SU-DHL-6 (cell line): Measurements from ENCODE around the gene RPRD2.
A peak's percentile ranks its signal among the peaks of the same experiment; 100 is the strongest.

Experiments
- H2AFZ ChIP-seq: fragments of 200-600 bp; sonication (generic); 2 replicates; pipeline ENCODE4 v1.6.1; 2014; ENCODE audit warnings: low read depth, mild to moderate bottlenecking, moderate library complexity, mixed read lengths, antibody characterized with exemption, low read length; ENCODE audit not compliant: severe bottlenecking
- H3F3A ChIP-seq: fragments of 200-600 bp; shearing (Covaris generic); 2 replicates; pipeline ENCODE4 v1.6.0; 2016; ENCODE audit warnings: antibody characterized with exemption, mild to moderate bottlenecking; ENCODE audit not compliant: insufficient read depth
- H3K27ac ChIP-seq: fragments of 200-600 bp; sonication (generic); 2 replicates; pipeline ENCODE4 v1.5.1; 2016; ENCODE audit warnings: low read depth, mild to moderate bottlenecking, low read length, moderate library complexity, mixed read lengths
- H3K27me3 ChIP-seq: fragments of 200-600 bp; sonication (generic), shearing (Covaris generic); 2 replicates; pipeline ENCODE4 v1.6.0; 2014; ENCODE audit warnings: mild to moderate bottlenecking, low read length
- H3K36me3 ChIP-seq: fragments of 200-600 bp; sonication (generic); 2 replicates; pipeline ENCODE4 v1.6.1; 2014; ENCODE audit warnings: mild to moderate bottlenecking, low read length, mixed read lengths
- H3K4me2 ChIP-seq: fragments of 300-600, 200-600 bp; shearing (Covaris generic), sonication (generic); 2 replicates; pipeline ENCODE4 v1.6.0; 2014; ENCODE audit warnings: low read length, low read depth, mild to moderate bottlenecking; ENCODE audit not compliant: poor library complexity, severe bottlenecking
- H3K4me3 ChIP-seq: fragments of 200-600 bp; sonication (generic); 2 replicates; pipeline ENCODE4 v1.5.1; 2014; ENCODE audit warnings: antibody characterized with exemption, low read length, mild to moderate bottlenecking, mixed read lengths; ENCODE audit not compliant: insufficient read depth, poor library complexity, severe bottlenecking
- H3K79me2 ChIP-seq: fragments of 200-600 bp; sonication (generic); 2 replicates; pipeline ENCODE4 v1.6.1; 2014; ENCODE audit warnings: mild to moderate bottlenecking, low read length, moderate library complexity; ENCODE audit not compliant: insufficient read depth
- H3K9ac ChIP-seq: fragments of 200-600 bp; sonication (generic); 2 replicates; pipeline ENCODE4 v1.7.0; 2014; ENCODE audit warnings: mild to moderate bottlenecking, low read length
- H3K9me2 ChIP-seq: fragments of 200-600 bp; sonication (generic); replicated peaks from 2 replicates; pipeline ENCODE4 v1.6.1; 2014; ENCODE audit warnings: low read length; ENCODE audit not compliant: insufficient read depth
- H3K9me3 ChIP-seq: fragments of 200-600 bp; sonication (generic); 2 replicates; pipeline ENCODE4 v1.6.1; 2014; ENCODE audit warnings: low read length, mixed read lengths; ENCODE audit not compliant: insufficient read depth
- H4K20me1 ChIP-seq: fragments of 200-600 bp; sonication (generic); 2 replicates; pipeline ENCODE4 v1.6.1; 2014; ENCODE audit warnings: low read depth, mild to moderate bottlenecking, antibody characterized with exemption, low read length, moderate library complexity, mixed read lengths
- CTCF ChIP-seq: fragments of 200-600 bp; sonication (generic); IDR thresholded peaks from one replicate; pipeline ENCODE4 v1.5.1; 2017; ENCODE audit warnings: antibody characterized with exemption, mild to moderate bottlenecking, low read length, moderate library complexity; ENCODE audit not compliant: insufficient read depth, poor library complexity, severe bottlenecking
- EZH2phosphoT487 ChIP-seq: fragments of 200-600 bp; sonication (generic), shearing (Covaris generic); conservative IDR thresholded peaks from 2 replicates; pipeline ENCODE4 v1.6.1; 2018; ENCODE audit warnings: mild to moderate bottlenecking, antibody characterized with exemption, low read length, moderate library complexity, mixed read lengths

RPRD2 gene

GRCh38 chr1:150484861-150485260 is 120.9 kb downstream of the RPRD2 start:
- H2AFZ ChIP-seq, result peak overlapping the region; percentile 7
- H3K9me2 ChIP-seq, result no peaks in the 10 kb centered on the region
- no peak overlapping the region for H3K4me2 ChIP-seq
- H3K79me2 ChIP-seq, result peaks cover 17% of the 10 kb centered on the region
- no peak overlapping the region for H3K9ac ChIP-seq
- H3F3A ChIP-seq, result no peaks in the 10 kb centered on the region; the same call in 1 of the 2 replicates
- no peaks in the 10 kb centered on the region for H4K20me1 ChIP-seq
- TF ChIP-seq EZH2phosphoT487, result no peak
- no peak for TF ChIP-seq CTCF
- no peak overlapping the region for H3K4me3 ChIP-seq
- no peaks in the 10 kb centered on the region for H3K27me3 ChIP-seq
- no peak overlapping the region for H3K27ac ChIP-seq
- no peaks in the 10 kb centered on the region for H3K36me3 ChIP-seq
- no peaks in the 10 kb centered on the region for H3K9me3 ChIP-seq

- Histone ChIP-seq H4K20me1 (no peaks in the 10 kb centered on the region), H3K27me3 (no peaks in the 10 kb centered on the region), H3K36me3 (0 out of 2 replicates have a peak, but pooled peaks cover 2% of the 10 kb centered on the region), H3F3A (no peaks in the 10 kb centered on the region; the same call in 1 of the 2 replicates), H3K27ac (peak within 1 kb of the TSS; percentile 50), H3K4me3 (peak within 1 kb of the TSS; percentile 96), H3K79me2 (peaks cover 17% of the 10 kb centered on the region), H3K9me2 (no peaks in the 10 kb centered on the region), H3K9ac (peak within 1 kb of the TSS; percentile 89), H3K9me3 (no peaks in the 10 kb centered on the region), H3K4me2 (peak within 1 kb of the TSS; percentile 91), H2AFZ (peak within 1 kb of the TSS; percentile 92)
- TF ChIP-seq EZH2phosphoT487 (no peak), CTCF (no peak)
Measured at GRCh38 chr1:150486966-150487762, 123.2 kb downstream of the RPRD2 start, which contains the start of gene TARS2. Gene TARS2, plus strand, starts transcription at chr1:150487419. Its CDS starts 32 bp downstream, at chr1:150487451.

- Histone ChIP-seq H3K27ac (peak overlapping the region; percentile 50), H3K9ac (peak overlapping the region; percentile 89), H3F3A (no peaks in the 10 kb centered on the region; the same call in 1 of the 2 replicates), H3K9me2 (no peaks in the 10 kb centered on the region), H3K9me3 (no peaks in the 10 kb centered on the region), H3K4me3 (peak overlapping the region; percentile 96), H3K4me2 (peak overlapping the region; percentile 91), H3K36me3 (0 out of 2 replicates have a peak, but pooled peaks cover 2% of the 10 kb centered on the region), H2AFZ (peak overlapping the region; percentile 92), H4K20me1 (no peaks in the 10 kb centered on the region), H3K27me3 (no peaks in the 10 kb centered on the region), H3K79me2 (peaks cover 17% of the 10 kb centered on the region)
- TF ChIP-seq EZH2phosphoT487 (no peak), CTCF (no peak)
Measured at GRCh38 chr1:150487763-150488115, 123.8 kb downstream of the RPRD2 start.
